Uterus (tissue), 4 donors: ENCODE measurements around the gene CACNA2D4. TPM values are rescaled to one million over a fixed set of nuclear protein-coding genes. Genes with fewer than 3 reads are reported as not detected.

Source experiments
- DNase-seq, 2 donors: peaks; one replicate each; pipeline ENCODE4 v3.0.0-alpha.2; 2019 to 2020
- H3K27ac ChIP-seq, 2 donors: fragments of 200-600 bp; sonication (generic); 1 replicate in 1 of 2; 2 replicates in 1 of 2; pipeline ENCODE4 v1.5.1; 2016 to 2018
- H3K27me3 ChIP-seq, 2 donors: fragments of 200-600 bp; sonication (generic); one replicate each; pipeline ENCODE4 v1.5.1; 2018 to 2019; ENCODE audit warnings: control low read depth in 1 of 2
- H3K36me3 ChIP-seq, 2 donors: fragments of 200-600 bp; sonication (generic); one replicate each; pipeline ENCODE4 v1.5.1; 2019; ENCODE audit warnings: control low read depth in 1 of 2
- H3K4me1 ChIP-seq, 2 donors: fragments of 200-600 bp; sonication (generic); one replicate each; pipeline ENCODE4 v1.5.1; 2018 to 2019; ENCODE audit warnings: control low read depth in 1 of 2
- H3K4me3 ChIP-seq, 2 donors: fragments of 200-600 bp; sonication (generic); 1 replicate in 1 of 2; 2 replicates in 1 of 2; pipeline ENCODE4 v1.5.1; 2018 to 2019; ENCODE audit warnings: mild to moderate bottlenecking in 1 of 2
- H3K9me3 ChIP-seq, 2 donors: fragments of 200-600 bp; sonication (generic); one replicate each; pipeline ENCODE4 v1.5.1; 2019; ENCODE audit warnings: control low read depth in 1 of 2
- POLR2A ChIP-seq, 2 donors: fragments of 450-650 bp; IDR thresholded peaks; one replicate each; pipeline ENCODE4 v1.6.1; 2016; ENCODE audit warnings: antibody characterized with exemption in 2 of 2, mild to moderate bottlenecking in 1 of 2, moderate library complexity in 1 of 2
- intact Hi-C: fragments of 100-400 bp; cut with DNase I; formaldehyde crosslinking; loops from one replicate; pipeline ENCODE4 v1.15.1; 2023; ENCODE audit warnings: low total_unique reads
- total RNA-seq, 4 donors: library from RNA; depleted of rRNA in 3 of 4; stranded (reverse); fragments of >200 nt in 3 of 4; gene quantifications; one replicate each; pipeline versions ENCODE4 v1.1.0 to v1.2.4, GENCODE V29; 2014 to 2023
- TF ChIP-seq, protein P1 (sequence below), 4 experiments: fragments of 200-600 bp in 2 of 4; fragments of 450-650 bp in 2 of 4; sonication (generic) in 2 of 4; IDR thresholded peaks; one replicate each; pipeline ENCODE4 v1.5.1; 2016 to 2019; ENCODE audit warnings: antibody characterized with exemption in 4 of 4, mild to moderate bottlenecking in 2 of 4, moderate library complexity in 1 of 4
- donor health status: DM: yes; HTN: yes; CAD: no.

The CACNA2D4 gene
- total RNA-seq, 4 donors from 2014 or later, result 2.6 to 4.1 (median 4.0) TPM; not detected in 1

DNA sequence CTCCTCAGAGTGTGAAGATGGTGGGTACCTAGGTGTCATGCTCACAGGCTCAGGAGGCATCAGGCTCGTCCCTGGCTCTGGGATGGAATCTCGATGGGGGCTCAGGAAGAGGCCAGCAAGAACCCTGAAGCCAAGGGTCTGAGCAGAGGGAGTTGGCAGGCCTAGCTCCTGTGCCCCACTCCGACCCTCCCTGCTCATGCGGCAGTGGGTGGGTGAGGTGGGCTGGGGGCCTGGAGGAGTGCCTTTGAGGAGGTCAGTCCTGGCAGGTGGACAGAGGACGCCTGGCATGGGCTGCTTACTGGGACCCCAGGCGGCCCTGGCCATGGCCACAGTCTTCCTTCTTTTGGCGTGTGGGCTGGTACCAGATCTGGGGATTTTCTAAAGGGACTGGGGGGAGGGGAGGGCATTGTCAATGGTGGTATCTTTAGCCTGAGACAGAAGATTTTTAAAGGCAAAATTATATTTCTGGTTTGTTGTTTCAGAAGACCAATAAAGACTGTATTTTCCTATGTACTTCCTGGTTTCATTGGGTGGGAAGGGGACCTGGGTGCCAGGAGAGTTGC, 82.1 kb downstream of the CACNA2D4 start:
- no peak for TF ChIP-seq POLR2A (IDR thresholded peaks at IDR 0.05)
- TF ChIP-seq, protein P1, sequence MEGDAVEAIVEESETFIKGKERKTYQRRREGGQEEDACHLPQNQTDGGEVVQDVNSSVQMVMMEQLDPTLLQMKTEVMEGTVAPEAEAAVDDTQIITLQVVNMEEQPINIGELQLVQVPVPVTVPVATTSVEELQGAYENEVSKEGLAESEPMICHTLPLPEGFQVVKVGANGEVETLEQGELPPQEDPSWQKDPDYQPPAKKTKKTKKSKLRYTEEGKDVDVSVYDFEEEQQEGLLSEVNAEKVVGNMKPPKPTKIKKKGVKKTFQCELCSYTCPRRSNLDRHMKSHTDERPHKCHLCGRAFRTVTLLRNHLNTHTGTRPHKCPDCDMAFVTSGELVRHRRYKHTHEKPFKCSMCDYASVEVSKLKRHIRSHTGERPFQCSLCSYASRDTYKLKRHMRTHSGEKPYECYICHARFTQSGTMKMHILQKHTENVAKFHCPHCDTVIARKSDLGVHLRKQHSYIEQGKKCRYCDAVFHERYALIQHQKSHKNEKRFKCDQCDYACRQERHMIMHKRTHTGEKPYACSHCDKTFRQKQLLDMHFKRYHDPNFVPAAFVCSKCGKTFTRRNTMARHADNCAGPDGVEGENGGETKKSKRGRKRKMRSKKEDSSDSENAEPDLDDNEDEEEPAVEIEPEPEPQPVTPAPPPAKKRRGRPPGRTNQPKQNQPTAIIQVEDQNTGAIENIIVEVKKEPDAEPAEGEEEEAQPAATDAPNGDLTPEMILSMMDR (IDR thresholded peaks at IDR 0.05), result no peak
- H3K36me3 ChIP-seq, result no peaks in the 10 kb centered on the region
- H3K27me3 ChIP-seq, result no peaks in the 10 kb centered on the region
- DNase-seq, result no peak
- no peaks in the 10 kb centered on the region for H3K4me1 ChIP-seq
- no peak overlapping the region for H3K4me3 ChIP-seq
- no peak overlapping the region for H3K27ac ChIP-seq
- intact Hi-C loops, result no loop called here
- no peaks in the 10 kb centered on the region for H3K9me3 ChIP-seq

DNA sequence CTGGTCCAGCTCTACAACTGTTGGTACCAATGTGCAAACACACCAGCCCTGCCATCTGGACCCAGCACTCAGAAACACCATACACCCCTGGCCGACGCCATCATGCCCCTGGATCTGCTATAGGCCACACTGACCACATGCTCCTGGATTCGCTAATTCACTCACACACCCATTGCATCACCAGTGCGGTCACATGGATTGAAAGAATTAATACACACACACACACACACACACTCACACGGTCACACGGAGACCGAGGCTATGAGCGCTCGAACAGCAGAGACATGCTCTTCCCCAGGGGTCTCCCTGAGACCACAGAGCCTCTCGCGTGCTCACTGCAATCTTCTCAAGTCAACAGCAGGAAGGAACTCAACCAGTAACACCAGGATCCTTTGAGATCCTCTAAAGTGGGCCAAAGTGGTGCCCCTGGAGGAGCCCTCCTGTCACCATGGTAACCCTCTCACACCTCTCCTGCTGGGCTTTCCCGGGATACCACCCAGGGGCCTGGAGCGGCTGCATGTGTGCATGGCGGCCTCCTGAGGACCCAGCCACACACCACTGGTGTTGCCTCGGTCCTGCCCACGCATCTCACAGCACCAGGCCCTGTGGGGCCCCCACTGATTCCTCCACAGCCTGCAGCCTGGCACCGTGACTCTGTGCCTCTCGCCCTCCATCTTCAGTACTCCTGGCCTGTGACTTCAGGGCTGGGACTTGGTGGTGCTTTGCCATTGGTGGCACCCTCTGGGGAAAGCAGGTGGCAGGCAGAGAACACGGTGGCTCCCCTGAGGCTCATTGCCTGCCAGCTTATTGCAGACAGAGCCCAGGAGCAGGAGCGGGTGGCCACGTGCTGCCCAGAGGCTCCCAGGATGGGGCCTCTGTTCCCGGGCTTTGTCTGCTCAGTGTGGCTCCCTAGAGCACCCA, 83.0 kb downstream of the CACNA2D4 start:
- Histone ChIP-seq H3K27me3 (no peaks in the 10 kb centered on the region), H3K9me3 (no peaks in the 10 kb centered on the region), H3K4me3 (no peak overlapping the region), H3K27ac (no peak overlapping the region), H3K36me3 (no peaks in the 10 kb centered on the region), H3K4me1 (no peaks in the 10 kb centered on the region)
- TF ChIP-seq, protein P1 (IDR thresholded peaks at IDR 0.05), result no peak
- TF ChIP-seq POLR2A (IDR thresholded peaks at IDR 0.05), result no peak
- no peak for DNase-seq
- intact Hi-C loops, result no loop called here

DNA sequence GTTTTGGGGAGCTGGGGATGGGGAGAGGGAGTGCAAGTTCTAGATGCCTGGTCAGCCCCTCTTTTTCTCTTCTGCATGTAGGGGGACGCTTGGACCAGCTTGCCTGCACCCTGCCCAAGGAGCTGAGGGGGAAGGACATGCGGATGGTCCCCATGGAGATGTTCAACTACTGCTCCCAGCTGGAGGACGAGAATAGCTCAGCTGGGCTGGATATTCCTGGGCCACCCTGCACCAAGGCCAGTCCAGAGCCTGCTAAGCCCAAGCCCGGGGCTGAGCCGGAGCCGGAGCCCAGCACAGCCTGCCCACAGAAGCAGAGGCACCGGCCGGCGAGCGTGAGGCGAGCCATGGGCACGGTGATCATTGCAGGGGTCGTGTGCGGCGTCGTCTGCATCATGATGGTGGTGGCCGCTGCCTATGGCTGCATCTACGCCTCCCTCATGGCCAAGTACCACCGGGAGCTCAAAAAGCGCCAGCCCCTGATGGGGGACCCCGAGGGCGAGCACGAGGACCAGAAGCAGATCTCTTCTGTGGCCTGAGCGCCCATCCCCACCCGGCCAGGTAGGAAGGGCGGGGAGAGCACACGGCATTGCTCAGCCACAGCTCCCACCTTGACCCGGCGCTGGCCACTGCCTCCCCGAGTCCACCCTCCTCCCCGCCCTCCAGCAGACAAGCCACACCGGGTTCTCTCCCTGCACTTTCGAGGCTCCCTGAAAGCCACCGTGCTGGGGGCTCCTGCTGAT, 84.1 kb downstream of the CACNA2D4 start:
- Histone ChIP-seq H3K9me3 (no peaks in the 10 kb centered on the region), H3K36me3 (no peaks in the 10 kb centered on the region), H3K27me3 (no peaks in the 10 kb centered on the region), H3K27ac (no peak overlapping the region), H3K4me1 (no peaks in the 10 kb centered on the region), H3K4me3 (no peak overlapping the region)
- TF ChIP-seq POLR2A (IDR thresholded peaks at IDR 0.05), result no peak
- TF ChIP-seq, protein P1 (IDR thresholded peaks at IDR 0.05), result no peak
- DNase-seq, result no peak
- intact Hi-C loops, result no loop called here

DNA sequence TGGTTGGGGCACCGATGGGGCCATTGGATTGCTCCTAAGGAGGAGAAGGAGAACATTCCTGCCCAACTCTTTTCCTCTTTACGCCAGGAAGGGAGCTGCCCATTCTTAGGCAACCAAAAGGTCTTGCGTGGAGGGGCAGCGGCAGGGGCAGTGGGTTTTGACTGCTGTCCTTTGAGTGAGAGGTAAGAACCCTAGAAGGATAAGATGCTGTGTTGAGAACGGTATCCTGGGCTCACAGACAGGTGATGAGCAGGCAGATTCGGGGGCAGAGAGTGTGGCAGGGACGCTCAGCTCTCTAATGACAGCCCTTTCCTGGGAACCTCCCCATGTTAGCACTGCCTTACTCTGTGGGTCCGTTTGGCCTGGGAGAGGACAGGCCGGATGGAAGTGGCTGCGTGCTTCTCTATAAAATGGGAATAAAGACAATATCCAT, 84.8 kb downstream of the CACNA2D4 start:
- intact Hi-C loops, result no loop called here
- no peaks in the 10 kb centered on the region for H3K9me3 ChIP-seq
- TF ChIP-seq POLR2A (IDR thresholded peaks at IDR 0.05), result no peak
- TF ChIP-seq, protein P1 (IDR thresholded peaks at IDR 0.05), result no peak
- no peak overlapping the region for H3K4me3 ChIP-seq
- H3K27me3 ChIP-seq, result no peaks in the 10 kb centered on the region
- H3K4me1 ChIP-seq, result no peaks in the 10 kb centered on the region
- no peaks in the 10 kb centered on the region for H3K36me3 ChIP-seq
- no peak for DNase-seq
- H3K27ac ChIP-seq, result no peak overlapping the region
